ENCODE results near the gene VDAC2. TPM values are rescaled to one million over a fixed set of nuclear protein-coding genes. Genes with fewer than 3 reads are reported as not detected.
"Not testable (repeated sequence)": the region's sequence is repeated elsewhere in the genome, so short reads cannot be mapped to it uniquely, and the experiment has no call there.

VDAC2 gene
- total RNA-seq, 4 donors from 2014 or later = 118 to 152 (median 138) TPM

DNA sequence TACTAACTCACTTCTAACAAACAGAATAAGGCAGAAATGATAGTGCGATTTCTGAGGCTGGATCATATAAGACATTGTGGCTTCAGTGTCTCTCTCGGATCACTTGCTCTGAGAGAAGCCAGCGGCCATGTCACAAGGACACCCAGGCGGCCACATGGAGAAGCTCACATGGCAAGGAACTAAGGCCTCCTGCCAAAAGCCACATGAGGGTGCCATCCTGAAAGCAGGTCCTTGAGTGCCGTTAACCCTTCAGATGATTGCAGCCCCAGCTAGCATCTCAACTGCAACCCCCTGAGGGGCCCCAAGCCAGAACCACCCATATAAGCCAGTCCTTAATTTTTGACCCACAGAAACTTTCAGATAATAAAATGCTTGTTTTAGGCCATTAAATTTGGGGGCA is 6.9 kb upstream of the VDAC2 start:
- H3K27ac ChIP-seq = peak overlapping the region in 2 of 4 donors; percentile 32 to 82
- H3K4me3 ChIP-seq = no peak overlapping the region
- no peaks in the 10 kb centered on the region for H3K36me3 ChIP-seq
- no peaks in the 10 kb centered on the region for H3K9me3 ChIP-seq
- no peak for DNase-seq
- H3K4me1 ChIP-seq = peaks cover 0 to 21% (median 2%) of the 10 kb centered on the region in 4 donors
- TF ChIP-seq, protein P1, sequence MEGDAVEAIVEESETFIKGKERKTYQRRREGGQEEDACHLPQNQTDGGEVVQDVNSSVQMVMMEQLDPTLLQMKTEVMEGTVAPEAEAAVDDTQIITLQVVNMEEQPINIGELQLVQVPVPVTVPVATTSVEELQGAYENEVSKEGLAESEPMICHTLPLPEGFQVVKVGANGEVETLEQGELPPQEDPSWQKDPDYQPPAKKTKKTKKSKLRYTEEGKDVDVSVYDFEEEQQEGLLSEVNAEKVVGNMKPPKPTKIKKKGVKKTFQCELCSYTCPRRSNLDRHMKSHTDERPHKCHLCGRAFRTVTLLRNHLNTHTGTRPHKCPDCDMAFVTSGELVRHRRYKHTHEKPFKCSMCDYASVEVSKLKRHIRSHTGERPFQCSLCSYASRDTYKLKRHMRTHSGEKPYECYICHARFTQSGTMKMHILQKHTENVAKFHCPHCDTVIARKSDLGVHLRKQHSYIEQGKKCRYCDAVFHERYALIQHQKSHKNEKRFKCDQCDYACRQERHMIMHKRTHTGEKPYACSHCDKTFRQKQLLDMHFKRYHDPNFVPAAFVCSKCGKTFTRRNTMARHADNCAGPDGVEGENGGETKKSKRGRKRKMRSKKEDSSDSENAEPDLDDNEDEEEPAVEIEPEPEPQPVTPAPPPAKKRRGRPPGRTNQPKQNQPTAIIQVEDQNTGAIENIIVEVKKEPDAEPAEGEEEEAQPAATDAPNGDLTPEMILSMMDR (IDR thresholded peaks at IDR 0.05) = no peak
- TF ChIP-seq POLR2A (IDR thresholded peaks at IDR 0.05) = no peak
- H3K27me3 ChIP-seq = no peaks in the 10 kb centered on the region

DNA sequence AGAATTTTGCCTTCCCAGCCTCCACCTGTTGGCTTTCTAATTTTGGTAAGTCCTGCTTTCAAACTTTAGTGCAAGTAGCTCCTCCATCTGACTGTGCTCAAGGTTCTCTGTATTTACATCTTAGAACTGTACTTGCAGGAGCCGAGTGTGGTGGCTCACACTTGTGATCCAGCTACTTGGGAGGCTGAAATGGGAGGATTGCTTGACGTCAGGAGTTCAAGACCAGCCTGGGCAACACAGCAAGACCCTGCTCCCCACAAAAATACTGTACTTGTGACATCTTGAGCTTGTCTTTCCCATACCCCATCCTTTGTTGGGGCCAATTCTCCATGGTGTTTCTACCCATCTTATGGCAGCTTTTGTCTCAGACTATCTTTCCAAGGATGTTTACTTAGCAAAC is 4.7 kb upstream of the VDAC2 start:
- Histone ChIP-seq H3K27ac (no peak overlapping the region), H3K4me1 (peaks cover 0 to 16% (median 2%) of the 10 kb centered on the region in 4 donors), H3K27me3 (no peaks in the 10 kb centered on the region), H3K9me3 (no peaks in the 10 kb centered on the region), H3K4me3 (no peak overlapping the region), H3K36me3 (no peaks in the 10 kb centered on the region)
- no peak for DNase-seq
- TF ChIP-seq, protein P1 (IDR thresholded peaks at IDR 0.05) = no peak
- no peak for TF ChIP-seq POLR2A (IDR thresholded peaks at IDR 0.05)

DNA sequence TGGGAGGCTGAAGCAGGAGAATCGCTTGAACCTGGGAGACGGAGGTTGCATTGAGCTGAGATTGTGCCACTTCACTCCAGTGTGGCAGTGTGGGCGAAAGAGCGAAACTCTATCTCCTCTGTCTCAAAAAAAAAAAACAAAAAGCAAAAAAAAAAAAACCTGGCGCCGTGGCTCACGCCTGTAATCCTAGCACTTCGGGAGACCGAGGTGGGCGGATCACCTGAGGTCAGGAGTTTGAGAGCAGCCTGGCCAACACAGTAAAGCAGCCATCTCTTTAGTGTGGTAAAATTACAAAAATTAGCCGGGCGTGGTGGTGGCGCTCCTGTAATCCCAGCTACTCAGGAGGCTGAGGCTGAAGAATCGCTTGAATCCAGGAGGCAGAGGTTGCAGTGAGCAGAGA is 4.0 kb upstream of the VDAC2 start:
- H3K27ac ChIP-seq, DNase-seq, H3K27me3 ChIP-seq, H3K4me3 ChIP-seq, H3K36me3 ChIP-seq, H3K9me3 ChIP-seq: not testable (repeated sequence)
- H3K4me1 ChIP-seq = peaks cover 0 to 12% (median 2%) of the 10 kb centered on the region in 4 donors

GRCh38 chr10:75207079-75207856 is 3.3 kb upstream of the VDAC2 start:
- peaks cover 0 to 13% (median 4%) of the 10 kb centered on the region in 4 donors for H3K4me1 ChIP-seq
- no peak overlapping the region for H3K4me3 ChIP-seq
- H3K27ac ChIP-seq = peak overlapping the region in 2 of 4 donors; percentile 4 to 36
- H3K9me3 ChIP-seq = no peaks in the 10 kb centered on the region
- peaks cover 0 to 6% (median 0%) of the 10 kb centered on the region in 3 donors for H3K36me3 ChIP-seq
- H3K27me3 ChIP-seq = no peaks in the 10 kb centered on the region
- DNase-seq = no peak
- TF ChIP-seq, protein P1 (IDR thresholded peaks at IDR 0.05) = no peak
- no peak for TF ChIP-seq POLR2A (IDR thresholded peaks at IDR 0.05)

- Histone ChIP-seq H3K36me3 (peaks cover 0 to 11% (median 0%) of the 10 kb centered on the region in 3 donors), H3K27me3 (no peaks in the 10 kb centered on the region), H3K4me1 (peaks cover 0 to 13% (median 2%) of the 10 kb centered on the region in 4 donors), H3K4me3 (no peak overlapping the region), H3K9me3 (no peaks in the 10 kb centered on the region), H3K27ac (peak overlapping the region in 2 of 4 donors; percentile 4 to 36)
- no peak for TF ChIP-seq POLR2A (IDR thresholded peaks at IDR 0.05)
- TF ChIP-seq, protein P1 (IDR thresholded peaks at IDR 0.05) = no peak
- DNase-seq = no peak
These were observed 2.8 kb upstream of the VDAC2 start for GRCh38 chr10:75207857-75208144.

- Histone ChIP-seq H3K4me1 (peaks cover 0 to 17% (median 2%) of the 10 kb centered on the region in 4 donors), H3K4me3 (no peak overlapping the region), H3K27me3 (no peaks in the 10 kb centered on the region), H3K27ac (peak overlapping the region in 2 of 4 donors; percentile 4 to 36), H3K9me3 (no peaks in the 10 kb centered on the region), H3K36me3 (peaks cover 0 to 15% (median 0%) of the 10 kb centered on the region in 3 donors)
- TF ChIP-seq, protein P1 (IDR thresholded peaks at IDR 0.05) = no peak
- TF ChIP-seq POLR2A (IDR thresholded peaks at IDR 0.05) = no peak
- no peak for DNase-seq
These were observed 2.4 kb upstream of the VDAC2 start for GRCh38 chr10:75208181-75208580.

Measured in Peyer's patch (tissue), 4 donors.